GM12878 (cell line): ENCODE measurements around the gene FGD5. TPM values are rescaled to one million over a fixed set of nuclear protein-coding genes. Genes with fewer than 3 reads are reported as not detected.

Experiments used
- ATAC-seq: fragments of 200-7000 bp; cut with Tn5 transposase; 3 replicates; pipeline ENCODE4 v1.9.1; 2020; ENCODE audit warnings: mild to moderate bottlenecking, moderate library complexity
- BruUV-seq: library from RNA; stranded (reverse); fragments of 400-500 nt; replicated peaks from 2 replicates; lab custom pipeline; 2021; lab: Mats Ljungman, UMichigan
- CTCF ChIA-PET: fragments of 300-600 bp; sonication (Branson Sonifier 250); formaldehyde crosslinking; extraction: SDS; loops from one replicate; lab custom pipeline; 2021; ENCODE audit warnings: inconsistent platforms; lab: Yijun Ruan, JAX
- POLR2A ChIA-PET: fragments of 350-600 bp; formaldehyde crosslinking; extraction: SDS; loops from one replicate; lab custom pipeline; 2021; ENCODE audit warnings: inconsistent platforms; lab: Charles Lee
- RAD21 ChIA-PET: fragments of 300-600 bp; sonication (Branson Sonifier 250); formaldehyde crosslinking; loops from one replicate; lab custom pipeline; 2023; ENCODE audit warnings: antibody characterized with exemption; ENCODE audit not compliant: unreplicated experiment; lab: Charles Lee
- SMC1A ChIA-PET: fragments of 300-600 bp; sonication (Branson Sonifier 250); formaldehyde crosslinking; loops from one replicate; lab custom pipeline; 2023; ENCODE audit not compliant: unreplicated experiment, uncharacterized antibody; lab: Charles Lee
- DNase-seq: peaks from one replicate; pipeline ENCODE4 v3.0.0-alpha.2; 2011; ENCODE audit warnings: low read depth, low spot score
- FAIRE-seq: peaks from 3 replicates; lab custom pipeline; 2011; peaks lifted over from hg19 to GRCh38; lab: Jason Lieb, UNC
- H2AFZ ChIP-seq: 2 replicates; pipeline ENCODE4 v1.6.0; 2011; ENCODE audit warnings: low read depth, low read length, control low read depth; ENCODE audit not compliant: control insufficient read depth
- H3K27ac ChIP-seq: 2 replicates; pipeline ENCODE4 v1.5.1; 2011; ENCODE audit warnings: control low read depth; ENCODE audit not compliant: control insufficient read depth, insufficient read depth
- H3K27me3 ChIP-seq, 2 experiments: replicated peaks in 1 of 2; 2 replicates each; pipeline versions ENCODE4 v1.6.0 to v1.6.1; 2011; ENCODE audit warnings: low read length in 1 of 2; ENCODE audit not compliant: control insufficient read depth in 2 of 2, insufficient read depth in 2 of 2
- H3K36me3 ChIP-seq, 2 experiments: 2 replicates each; pipeline ENCODE4 v1.5.1; 2011; ENCODE audit warnings: low read length in 1 of 2; ENCODE audit not compliant: control insufficient read depth in 2 of 2, insufficient read depth in 2 of 2
- H3K4me1 ChIP-seq: 2 replicates; pipeline ENCODE4 v1.6.1; 2011; ENCODE audit warnings: mild to moderate bottlenecking, low read length, moderate library complexity, mixed read lengths; ENCODE audit not compliant: control insufficient read depth, insufficient read depth
- H3K4me2 ChIP-seq: 2 replicates; pipeline ENCODE4 v1.6.0; 2011; ENCODE audit warnings: control low read depth; ENCODE audit not compliant: control insufficient read depth, insufficient read depth
- H3K4me3 ChIP-seq: fragments of 200-600 bp; sonication (generic); 2 replicates; pipeline ENCODE4 v1.5.1; 2016
- H3K79me2 ChIP-seq: 2 replicates; pipeline ENCODE4 v1.6.0; 2011; ENCODE audit warnings: low read length; ENCODE audit not compliant: control insufficient read depth, insufficient read depth
- H3K9ac ChIP-seq: 2 replicates; pipeline ENCODE4 v1.8.0; 2011; ENCODE audit warnings: low read length, control low read depth, mixed read lengths; ENCODE audit not compliant: control insufficient read depth, insufficient read depth
- H3K9me3 ChIP-seq: replicated peaks from 3 replicates; pipeline ENCODE4 v1.5.1; 2011; ENCODE audit warnings: mild to moderate bottlenecking, low read length; ENCODE audit not compliant: control insufficient read depth, insufficient read depth
- H4K20me1 ChIP-seq: 2 replicates; pipeline ENCODE4 v1.6.0; 2011; ENCODE audit not compliant: control insufficient read depth, insufficient read depth
- CBX3 ChIP-seq: fragments of 200-600 bp; sonication (generic); IDR thresholded peaks from 2 replicates; pipeline ENCODE4 v1.6.1; 2016; ENCODE audit warnings: low read depth, borderline replicate concordance
- NR2C1 ChIP-seq: fragments of 450-650 bp; IDR thresholded peaks from 2 replicates; pipeline ENCODE4 v1.6.1; 2017; ENCODE audit warnings: antibody characterized with exemption, mild to moderate bottlenecking, moderate library complexity
- NR2C2 ChIP-seq: IDR thresholded peaks from 2 replicates; pipeline ENCODE4 v1.6.1; 2011; ENCODE audit warnings: borderline replicate concordance, low read depth; ENCODE audit not compliant: control insufficient read depth, insufficient read length
- RFX5 ChIP-seq: IDR thresholded peaks from 2 replicates; pipeline ENCODE4 v1.6.1; 2011; ENCODE audit warnings: low read depth, low read length, improper control_type of control experiment
- YBX1 ChIP-seq: fragments of 450-650 bp; IDR thresholded peaks from 2 replicates; pipeline ENCODE4 v1.6.1; 2016; ENCODE audit warnings: antibody characterized with exemption
- ZNF217 ChIP-seq: fragments of 450-650 bp; IDR thresholded peaks from 2 replicates; pipeline ENCODE4 v1.6.1; 2017; ENCODE audit warnings: antibody characterized with exemption, mild to moderate bottlenecking
- WGBS: methylation state at CpG from one replicate; pipeline ENCODE4 v1.1.6; 2016; ENCODE audit warnings: low lambda C conversion rate; ENCODE audit not compliant: insufficient replicate concordance, insufficient coverage; ENCODE audit errors: missing lambda C conversion rate; 5-methylcytosine and 5-hydroxymethylcytosine counted together
- in situ Hi-C: fragments of 300-500 bp; cut with MboI; formaldehyde crosslinking; loops from 9 replicates; pipeline ENCODE4 v1.14.3; 2018; ENCODE audit warnings: mixed read lengths
- intact Hi-C: fragments of 100-400 bp; cut with micrococcal nuclease; formaldehyde crosslinking; loops from one replicate; pipeline ENCODE4 v1.14.2; 2022; ENCODE audit not compliant: unreplicated experiment
- polyA plus RNA-seq, 11 experiments: library from polyadenylated mRNA; depleted of rRNA in 4 of 11; unstranded in 6 of 11; stranded (reverse) in 5 of 11; fragments of >200 nt; fragmentation: Nextera tagmentation in 4 of 11; fragmentation: Illumina TruSeq in 1 of 11; extraction: Ambion mirVana in 4 of 11; extraction: Trizol in 1 of 11; gene quantifications; 1 replicate in 1 of 11; 2 replicates in 10 of 11; pipeline versions ENCODE4 v1.2.1 to v1.2.3, GENCODE V29; 2011 to 2016; ENCODE audit warnings: inconsistent platforms in 2 of 11, missing spikeins in 2 of 11, low read depth in 1 of 11
- total RNA-seq, 4 experiments: library from RNA; depleted of rRNA in 3 of 4; stranded (reverse); fragments of >200 nt in 3 of 4; fragmentation: Illumina TruSeq in 1 of 4; extraction: Trizol in 1 of 4; gene quantifications; 2 replicates each; pipeline versions ENCODE4 v1.2.1 to v1.2.3, GENCODE V29; 2013 to 2021
- TF ChIP-seq, protein P1 (sequence below): IDR thresholded peaks from 2 replicates; pipeline ENCODE4 v1.6.1; 2011; ENCODE audit warnings: low read depth, mild to moderate bottlenecking, low read length, moderate library complexity, borderline replicate concordance; ENCODE audit errors: extremely low read depth
- TF ChIP-seq, protein P2 (sequence below): IDR thresholded peaks from 2 replicates; pipeline ENCODE4 v1.6.1; 2011; ENCODE audit warnings: low read depth, low read length, improper control_type of control experiment, borderline replicate concordance
- TF ChIP-seq, protein P3 (sequence below): fragments of 450-650 bp; IDR thresholded peaks from 2 replicates; pipeline ENCODE4 v1.6.1; 2018; ENCODE audit warnings: mild to moderate bottlenecking, low read depth, moderate library complexity; ENCODE audit not compliant: partially characterized antibody

FGD5 gene
- total and polyA plus RNA-seq, 10 of the 15 experiments (the other 5 are each of a cell fraction or from before 2014, with no cell fraction given): 0.03 to 0.13 (median 0.11) TPM; not detected in 3

DNA sequence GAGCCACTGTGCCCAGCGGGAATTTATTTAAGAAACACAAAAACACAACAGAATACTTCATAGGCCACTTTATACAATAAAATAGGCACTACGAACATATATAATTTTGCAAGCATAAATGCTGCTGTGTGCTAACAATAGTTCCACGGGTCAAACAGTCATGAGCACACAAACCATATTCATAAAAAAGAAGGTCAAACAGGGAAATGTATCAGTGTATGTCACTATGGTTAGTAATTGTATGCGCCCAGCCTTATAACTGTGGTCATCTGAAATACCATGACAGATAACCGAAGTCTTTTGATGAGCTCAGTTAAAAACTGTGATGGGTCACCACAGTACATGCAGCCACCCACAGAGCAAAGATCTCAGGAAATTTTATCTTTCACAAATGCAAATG lies 90.5 kb downstream of the FGD5 start:
- ChIA-PET CTCF (interaction anchor here (2.4 kb wide), 1 partner anchor 12 kb away, joined by 9 read pairs; no protein-coding TSS in a partner anchor), SMC1A (no interaction called here), RAD21 (no interaction called here), POLR2A (no interaction called here)
- TF ChIP-seq ZNF217: no peak
- TF ChIP-seq, protein P1, sequence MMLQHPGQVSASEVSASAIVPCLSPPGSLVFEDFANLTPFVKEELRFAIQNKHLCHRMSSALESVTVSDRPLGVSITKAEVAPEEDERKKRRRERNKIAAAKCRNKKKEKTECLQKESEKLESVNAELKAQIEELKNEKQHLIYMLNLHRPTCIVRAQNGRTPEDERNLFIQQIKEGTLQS: no peak
- no peak for TF ChIP-seq RFX5
- no peak for TF ChIP-seq CBX3
- TF ChIP-seq, protein P2, sequence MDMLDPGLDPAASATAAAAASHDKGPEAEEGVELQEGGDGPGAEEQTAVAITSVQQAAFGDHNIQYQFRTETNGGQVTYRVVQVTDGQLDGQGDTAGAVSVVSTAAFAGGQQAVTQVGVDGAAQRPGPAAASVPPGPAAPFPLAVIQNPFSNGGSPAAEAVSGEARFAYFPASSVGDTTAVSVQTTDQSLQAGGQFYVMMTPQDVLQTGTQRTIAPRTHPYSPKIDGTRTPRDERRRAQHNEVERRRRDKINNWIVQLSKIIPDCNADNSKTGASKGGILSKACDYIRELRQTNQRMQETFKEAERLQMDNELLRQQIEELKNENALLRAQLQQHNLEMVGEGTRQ: no peak
- TF ChIP-seq NR2C1: no peak
- TF ChIP-seq YBX1: no peak
- TF ChIP-seq NR2C2: no peak
- TF ChIP-seq, protein P3, sequence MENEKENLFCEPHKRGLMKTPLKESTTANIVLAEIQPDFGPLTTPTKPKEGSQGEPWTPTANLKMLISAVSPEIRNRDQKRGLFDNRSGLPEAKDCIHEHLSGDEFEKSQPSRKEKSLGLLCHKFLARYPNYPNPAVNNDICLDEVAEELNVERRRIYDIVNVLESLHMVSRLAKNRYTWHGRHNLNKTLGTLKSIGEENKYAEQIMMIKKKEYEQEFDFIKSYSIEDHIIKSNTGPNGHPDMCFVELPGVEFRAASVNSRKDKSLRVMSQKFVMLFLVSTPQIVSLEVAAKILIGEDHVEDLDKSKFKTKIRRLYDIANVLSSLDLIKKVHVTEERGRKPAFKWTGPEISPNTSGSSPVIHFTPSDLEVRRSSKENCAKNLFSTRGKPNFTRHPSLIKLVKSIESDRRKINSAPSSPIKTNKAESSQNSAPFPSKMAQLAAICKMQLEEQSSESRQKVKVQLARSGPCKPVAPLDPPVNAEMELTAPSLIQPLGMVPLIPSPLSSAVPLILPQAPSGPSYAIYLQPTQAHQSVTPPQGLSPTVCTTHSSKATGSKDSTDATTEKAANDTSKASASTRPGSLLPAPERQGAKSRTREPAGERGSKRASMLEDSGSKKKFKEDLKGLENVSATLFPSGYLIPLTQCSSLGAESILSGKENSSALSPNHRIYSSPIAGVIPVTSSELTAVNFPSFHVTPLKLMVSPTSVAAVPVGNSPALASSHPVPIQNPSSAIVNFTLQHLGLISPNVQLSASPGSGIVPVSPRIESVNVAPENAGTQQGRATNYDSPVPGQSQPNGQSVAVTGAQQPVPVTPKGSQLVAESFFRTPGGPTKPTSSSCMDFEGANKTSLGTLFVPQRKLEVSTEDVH: no peak
- Histone ChIP-seq H3K36me3 (no peaks in the 10 kb centered on the region), H2AFZ (no peak overlapping the region), H3K79me2 (no peaks in the 10 kb centered on the region), H3K4me2 (no peak overlapping the region), H3K4me3 (no peak overlapping the region), H4K20me1 (no peaks in the 10 kb centered on the region), H3K4me1 (no peaks in the 10 kb centered on the region), H3K9me3 (peaks cover 4% of the 10 kb centered on the region; the same call in 2 of the 3 replicates), H3K9ac (no peak overlapping the region), H3K27ac (no peak overlapping the region), H3K27me3 (peaks cover 0 to 1% of the 10 kb centered on the region in 2 experiments; a peak in 2 of 4 replicates)
- ATAC-seq: no peak
- FAIRE-seq: no peak
- intact Hi-C loops: no loop called here
- no TSS peak for BruUV-seq
- in situ Hi-C loops: no loop called here
- 19% methylated on average over 5 of the region's 5 CpGs for WGBS
- DNase-seq: no peak
